Measurements from ENCODE around the gene EDC4.

Gene EDC4

DNA sequence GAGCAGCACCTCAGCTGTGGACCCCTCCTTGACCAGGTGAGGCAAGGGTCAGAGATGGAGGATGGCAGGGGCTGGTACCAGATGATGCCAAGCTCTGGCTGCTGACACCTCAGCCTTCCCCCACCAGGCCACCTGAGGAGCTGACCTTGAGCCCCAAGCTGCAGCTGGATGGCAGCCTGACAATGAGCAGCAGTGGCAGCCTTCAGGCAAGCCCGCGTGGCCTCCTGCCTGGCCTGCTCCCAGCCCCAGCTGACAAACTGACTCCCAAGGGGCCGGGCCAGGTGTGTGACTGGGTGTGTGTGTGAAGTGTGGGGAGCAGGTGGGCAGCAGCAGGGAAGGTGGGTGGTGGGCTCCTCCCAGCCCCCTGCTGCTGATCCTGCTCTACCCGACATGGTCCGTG, 7.1 kb downstream of the EDC4 start:
- Mint-ChIP-seq H3K36me3 (no peaks in the 10 kb centered on the region), H3K27me3 (no peaks in the 10 kb centered on the region), H3K4me3 (no peak overlapping the region), H3K4me1 (ENCODE audit: low read depth) (peaks cover 14% of the 10 kb centered on the region), H3K27ac (no peak overlapping the region), H3K9me3 (ENCODE audit: low read depth) (no peaks in the 10 kb centered on the region)

DNA sequence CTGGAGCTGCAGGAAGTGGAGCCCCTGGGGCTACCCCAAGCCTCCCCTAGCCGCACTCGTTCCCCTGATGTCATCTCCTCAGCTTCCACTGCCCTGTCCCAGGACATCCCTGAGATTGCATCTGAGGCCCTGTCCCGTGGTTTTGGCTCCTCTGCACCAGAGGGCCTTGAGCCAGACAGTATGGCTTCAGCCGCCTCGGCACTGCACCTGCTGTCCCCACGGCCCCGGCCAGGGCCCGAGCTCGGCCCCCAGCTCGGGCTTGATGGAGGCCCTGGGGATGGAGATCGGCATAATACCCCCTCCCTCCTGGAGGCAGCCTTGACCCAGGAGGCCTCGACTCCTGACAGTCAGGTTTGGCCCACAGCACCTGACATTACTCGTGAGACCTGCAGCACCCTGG, 7.7 kb downstream of the EDC4 start:
- Mint-ChIP-seq H3K36me3 (no peaks in the 10 kb centered on the region), H3K4me3 (no peak overlapping the region), H3K27ac (peak overlapping the region; percentile 77)

DNA sequence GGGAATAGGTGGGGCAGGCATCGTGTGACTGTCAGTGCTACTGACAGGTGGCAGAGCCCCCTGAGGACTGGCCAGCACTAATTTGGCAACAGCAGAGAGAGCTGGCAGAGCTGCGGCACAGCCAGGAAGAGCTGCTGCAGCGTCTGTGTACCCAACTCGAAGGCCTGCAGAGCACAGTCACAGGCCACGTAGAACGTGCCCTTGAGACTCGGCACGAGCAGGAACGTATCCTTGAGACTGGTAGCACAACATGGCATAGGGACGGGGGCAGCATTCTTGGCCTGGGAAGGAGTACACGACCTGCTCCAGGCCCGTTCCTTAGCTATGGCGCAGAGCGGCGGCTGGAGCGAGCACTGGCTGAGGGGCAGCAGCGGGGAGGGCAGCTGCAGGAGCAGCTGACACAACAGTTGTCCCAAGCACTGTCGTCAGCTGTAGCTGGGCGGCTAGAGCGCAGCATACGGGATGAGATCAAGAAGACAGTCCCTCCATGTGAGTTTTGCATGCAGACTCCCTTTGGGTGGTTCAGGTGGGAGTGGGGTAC, 8.8 kb downstream of the EDC4 start:
- H3K36me3 Mint-ChIP-seq: no peaks in the 10 kb centered on the region
- no peak overlapping the region for H3K4me3 Mint-ChIP-seq
- no peaks in the 10 kb centered on the region for H3K9me3 Mint-ChIP-seq (ENCODE audit: low read depth)
- H3K27ac Mint-ChIP-seq: no peak overlapping the region
- no peaks in the 10 kb centered on the region for H3K4me1 Mint-ChIP-seq (ENCODE audit: low read depth)
- no peaks in the 10 kb centered on the region for H3K27me3 Mint-ChIP-seq

More for the DNA sequence above, 7.7 kb downstream of the EDC4 start:
- H3K9me3 Mint-ChIP-seq (ENCODE audit: low read depth): no peaks in the 10 kb centered on the region
- peaks cover 7% of the 10 kb centered on the region for H3K4me1 Mint-ChIP-seq (ENCODE audit: low read depth)
- H3K27me3 Mint-ChIP-seq: no peaks in the 10 kb centered on the region

DNA sequence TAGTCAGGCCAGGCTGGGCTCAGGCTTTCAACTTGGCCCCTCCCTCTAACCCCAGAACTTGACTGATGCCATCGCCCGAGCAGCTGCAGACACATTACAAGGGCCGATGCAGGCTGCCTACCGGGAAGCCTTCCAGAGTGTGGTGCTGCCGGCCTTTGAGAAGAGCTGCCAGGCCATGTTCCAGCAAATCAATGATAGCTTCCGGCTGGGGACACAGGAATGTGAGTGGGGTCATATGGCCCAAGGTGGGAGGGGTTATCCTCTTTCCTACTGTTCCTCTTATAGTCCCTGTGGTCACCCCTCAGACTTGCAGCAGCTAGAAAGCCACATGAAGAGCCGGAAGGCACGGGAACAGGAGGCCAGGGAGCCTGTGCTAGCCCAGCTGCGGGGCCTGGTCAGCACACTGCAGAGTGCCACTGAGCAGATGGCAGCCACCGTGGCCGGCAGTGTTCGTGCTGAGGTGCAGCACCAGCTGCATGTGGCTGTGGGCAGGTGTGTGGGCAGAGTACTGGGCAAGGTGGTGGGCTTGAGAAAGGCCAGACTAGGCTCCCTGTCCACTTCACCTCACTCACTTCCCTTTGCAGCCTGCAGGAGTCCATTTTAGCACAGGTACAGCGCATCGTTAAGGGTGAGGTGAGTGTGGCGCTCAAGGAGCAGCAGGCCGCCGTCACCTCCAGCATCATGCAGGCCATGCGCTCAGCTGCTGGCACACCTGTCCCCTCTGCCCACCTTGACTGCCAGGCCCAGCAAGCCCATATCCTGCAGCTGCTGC, 9.7 kb downstream of the EDC4 start:
- H3K36me3 Mint-ChIP-seq: no peaks in the 10 kb centered on the region
- H3K4me3 Mint-ChIP-seq: no peak overlapping the region

DNA sequence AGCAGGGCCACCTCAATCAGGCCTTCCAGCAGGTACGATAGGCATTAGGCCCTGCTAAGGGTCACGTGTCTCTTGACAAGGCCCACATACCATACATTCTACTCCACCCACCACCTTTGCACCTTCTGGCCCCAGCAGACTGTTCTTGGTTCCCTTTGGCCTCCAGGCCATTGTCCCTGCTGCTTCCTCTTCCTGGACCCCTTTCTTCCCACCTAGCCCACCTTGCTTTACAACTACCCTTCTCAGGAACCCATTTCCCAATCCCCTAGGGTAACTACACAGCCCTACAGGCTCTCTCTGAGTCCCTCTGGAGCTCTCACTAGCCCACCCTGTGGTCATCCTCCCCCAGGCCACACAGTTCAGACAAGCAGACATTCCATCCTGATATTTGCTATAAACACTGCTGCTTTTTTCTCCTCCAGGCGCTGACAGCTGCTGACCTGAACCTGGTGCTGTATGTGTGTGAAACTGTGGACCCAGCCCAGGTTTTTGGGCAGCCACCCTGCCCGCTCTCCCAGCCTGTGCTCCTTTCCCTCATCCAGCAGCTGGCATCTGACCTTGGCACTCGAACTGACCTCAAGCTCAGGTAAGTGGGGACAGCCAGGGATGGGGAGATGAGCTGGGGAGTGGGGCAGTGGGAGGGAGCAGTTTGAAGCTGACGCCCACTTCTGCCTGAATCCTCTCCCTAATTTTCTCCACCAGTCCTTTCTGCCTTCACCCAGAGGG, 10.5 kb downstream of the EDC4 start:
- no peak overlapping the region for H3K4me3 Mint-ChIP-seq
- no peaks in the 10 kb centered on the region for H3K4me1 Mint-ChIP-seq (ENCODE audit: low read depth)
- no peaks in the 10 kb centered on the region for H3K27me3 Mint-ChIP-seq
- no peaks in the 10 kb centered on the region for H3K36me3 Mint-ChIP-seq
- H3K27ac Mint-ChIP-seq: no peak overlapping the region
- no peaks in the 10 kb centered on the region for H3K9me3 Mint-ChIP-seq (ENCODE audit: low read depth)

More for the DNA sequence above, 9.7 kb downstream of the EDC4 start:
- Mint-ChIP-seq H3K27me3 (no peaks in the 10 kb centered on the region), H3K9me3 (ENCODE audit: low read depth) (no peaks in the 10 kb centered on the region), H3K27ac (no peak overlapping the region), H3K4me1 (ENCODE audit: low read depth) (no peaks in the 10 kb centered on the region)

DNA sequence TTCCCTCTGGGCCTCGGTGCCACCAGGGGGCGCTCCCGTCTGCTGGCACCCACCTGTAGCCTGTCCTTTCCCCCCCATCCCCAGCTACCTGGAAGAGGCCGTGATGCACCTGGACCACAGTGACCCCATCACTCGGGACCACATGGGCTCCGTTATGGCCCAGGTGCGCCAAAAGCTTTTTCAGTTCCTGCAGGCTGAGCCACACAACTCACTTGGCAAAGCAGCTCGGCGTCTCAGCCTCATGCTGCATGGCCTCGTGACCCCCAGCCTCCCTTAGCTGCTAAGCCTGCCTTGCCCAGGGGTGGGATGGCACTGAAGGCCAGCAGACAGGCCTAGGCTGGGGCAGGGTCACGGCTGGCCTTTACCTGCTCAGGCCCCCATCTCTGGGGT, 11.0 kb downstream of the EDC4 start:
- Mint-ChIP-seq H3K36me3 (no peaks in the 10 kb centered on the region), H3K27ac (no peak overlapping the region), H3K4me1 (ENCODE audit: low read depth) (no peaks in the 10 kb centered on the region), H3K4me3 (no peak overlapping the region), H3K27me3 (no peaks in the 10 kb centered on the region), H3K9me3 (ENCODE audit: low read depth) (no peaks in the 10 kb centered on the region)

DNA sequence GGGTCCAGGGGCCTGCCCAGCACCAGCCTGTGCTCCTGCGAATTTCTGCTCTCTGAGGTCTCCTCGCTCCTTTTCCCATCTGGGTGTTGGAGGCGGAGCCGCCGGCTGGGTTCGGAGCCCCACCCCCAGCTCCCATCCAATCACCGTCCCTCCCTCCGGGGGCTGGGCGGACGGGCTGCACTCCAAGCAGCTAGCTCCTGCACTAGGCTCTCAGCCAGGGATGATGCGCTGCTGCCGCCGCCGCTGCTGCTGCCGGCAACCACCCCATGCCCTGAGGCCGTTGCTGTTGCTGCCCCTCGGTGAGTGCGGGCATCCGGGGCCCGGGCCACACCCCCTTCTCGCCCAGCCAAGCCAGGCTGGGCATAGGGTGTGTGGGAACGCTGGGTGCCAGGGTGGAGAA, 11.8 kb downstream of the EDC4 start, which contains the start of gene NRN1L:
TSS of gene NRN1L (plus strand) at position 202 of the 400 bp plus-strand sequence. CDS start at position 221, 19 bp downstream.
- H3K27ac Mint-ChIP-seq: no peak within 1 kb of the TSS
- H3K36me3 Mint-ChIP-seq: no peaks in the 10 kb centered on the region
- no peaks in the 10 kb centered on the region for H3K9me3 Mint-ChIP-seq (ENCODE audit: low read depth)
- no peaks in the 10 kb centered on the region for H3K27me3 Mint-ChIP-seq
- no peak within 1 kb of the TSS for H3K4me3 Mint-ChIP-seq
- no peaks in the 10 kb centered on the region for H3K4me1 Mint-ChIP-seq (ENCODE audit: low read depth)

DNA sequence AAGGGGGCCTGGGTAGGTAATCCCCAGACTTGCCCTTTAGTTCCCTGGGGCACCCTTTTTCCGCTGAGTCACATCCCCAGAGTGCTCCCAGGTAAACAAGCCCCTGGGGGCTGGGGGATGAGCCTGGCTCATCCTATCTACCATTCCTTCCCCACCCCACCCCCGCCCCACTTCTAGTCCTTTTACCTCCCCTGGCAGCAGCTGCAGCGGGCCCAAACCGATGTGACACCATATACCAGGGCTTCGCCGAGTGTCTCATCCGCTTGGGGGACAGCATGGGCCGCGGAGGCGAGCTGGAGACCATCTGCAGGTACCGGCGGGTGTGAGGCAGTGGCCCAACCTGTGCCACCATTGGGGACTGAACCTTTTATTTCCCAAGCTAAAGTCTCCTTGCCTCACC, 12.7 kb downstream of the EDC4 start:
- no peaks in the 10 kb centered on the region for H3K9me3 Mint-ChIP-seq (ENCODE audit: low read depth)
- no peak overlapping the region for H3K4me3 Mint-ChIP-seq
- no peak overlapping the region for H3K27ac Mint-ChIP-seq
- no peaks in the 10 kb centered on the region for H3K36me3 Mint-ChIP-seq
- H3K27me3 Mint-ChIP-seq: no peaks in the 10 kb centered on the region
- no peaks in the 10 kb centered on the region for H3K4me1 Mint-ChIP-seq (ENCODE audit: low read depth)

DNA sequence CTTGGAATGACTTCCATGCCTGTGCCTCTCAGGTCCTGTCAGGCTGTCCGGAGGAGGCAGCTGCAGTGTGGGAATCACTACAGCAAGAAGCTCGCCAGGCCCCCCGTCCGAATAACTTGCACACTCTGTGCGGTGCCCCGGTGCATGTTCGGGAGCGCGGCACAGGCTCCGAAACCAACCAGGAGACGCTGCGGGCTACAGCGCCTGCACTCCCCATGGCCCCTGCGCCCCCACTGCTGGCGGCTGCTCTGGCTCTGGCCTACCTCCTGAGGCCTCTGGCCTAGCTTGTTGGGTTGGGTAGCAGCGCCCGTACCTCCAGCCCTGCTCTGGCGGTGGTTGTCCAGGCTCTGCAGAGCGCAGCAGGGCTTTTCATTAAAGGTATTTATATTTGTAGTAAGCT, 13.1 kb downstream of the EDC4 start:
- no peaks in the 10 kb centered on the region for H3K27me3 Mint-ChIP-seq
- H3K27ac Mint-ChIP-seq: no peak overlapping the region
- no peaks in the 10 kb centered on the region for H3K9me3 Mint-ChIP-seq (ENCODE audit: low read depth)
- no peaks in the 10 kb centered on the region for H3K36me3 Mint-ChIP-seq
- H3K4me1 Mint-ChIP-seq (ENCODE audit: low read depth): no peaks in the 10 kb centered on the region
- H3K4me3 Mint-ChIP-seq: no peak overlapping the region

DNA sequence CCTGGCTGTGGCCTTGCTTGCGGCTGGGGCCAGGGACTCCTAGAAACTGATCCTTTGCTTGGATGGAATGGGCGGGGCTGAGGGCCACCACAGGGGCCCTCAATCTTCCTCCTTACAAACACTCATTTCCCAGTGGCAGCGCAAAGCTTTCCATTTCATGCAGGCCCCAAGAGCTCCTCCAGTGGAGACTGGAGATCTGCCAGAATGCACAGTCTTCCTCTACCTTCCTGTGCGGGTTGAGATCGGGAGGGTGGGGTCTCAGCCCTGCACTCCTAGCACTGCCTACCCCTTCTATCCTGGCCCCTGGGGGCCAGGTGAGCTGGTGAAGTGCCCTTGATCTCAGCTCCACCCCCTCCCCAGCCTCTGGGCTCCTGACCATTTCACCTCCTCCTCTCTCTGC, 13.5 kb downstream of the EDC4 start:
- H3K36me3 Mint-ChIP-seq: no peaks in the 10 kb centered on the region
- H3K9me3 Mint-ChIP-seq (ENCODE audit: low read depth): no peaks in the 10 kb centered on the region
- no peak overlapping the region for H3K4me3 Mint-ChIP-seq
- H3K27ac Mint-ChIP-seq: no peak overlapping the region
- H3K27me3 Mint-ChIP-seq: no peaks in the 10 kb centered on the region
- no peaks in the 10 kb centered on the region for H3K4me1 Mint-ChIP-seq (ENCODE audit: low read depth)

DNA sequence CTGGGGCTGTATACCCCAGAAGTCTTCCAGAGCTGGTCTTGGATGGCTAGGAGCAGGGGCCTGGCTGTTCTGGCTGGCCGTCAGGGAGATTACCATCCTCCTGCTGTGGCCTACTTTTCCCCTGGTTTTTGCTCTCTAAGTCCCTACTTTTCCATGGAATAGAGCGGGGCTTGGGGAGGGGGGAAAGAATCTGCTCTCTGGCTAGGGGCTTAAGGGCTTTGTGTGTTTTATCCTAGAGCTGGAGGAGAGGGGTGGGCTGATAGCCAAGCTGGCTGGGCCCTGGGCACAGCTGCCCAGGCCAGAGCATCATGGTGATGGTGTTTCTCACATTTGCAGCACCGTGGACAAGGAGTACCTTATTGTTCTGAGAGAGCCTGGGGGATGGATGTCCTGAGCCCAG, 15.5 kb downstream of the EDC4 start:
- H3K27me3 Mint-ChIP-seq: no peaks in the 10 kb centered on the region
- peaks cover 7% of the 10 kb centered on the region for H3K4me1 Mint-ChIP-seq (ENCODE audit: low read depth)
- H3K9me3 Mint-ChIP-seq (ENCODE audit: low read depth): no peaks in the 10 kb centered on the region
- no peak overlapping the region for H3K4me3 Mint-ChIP-seq
- H3K36me3 Mint-ChIP-seq: no peaks in the 10 kb centered on the region
- no peak overlapping the region for H3K27ac Mint-ChIP-seq

DNA sequence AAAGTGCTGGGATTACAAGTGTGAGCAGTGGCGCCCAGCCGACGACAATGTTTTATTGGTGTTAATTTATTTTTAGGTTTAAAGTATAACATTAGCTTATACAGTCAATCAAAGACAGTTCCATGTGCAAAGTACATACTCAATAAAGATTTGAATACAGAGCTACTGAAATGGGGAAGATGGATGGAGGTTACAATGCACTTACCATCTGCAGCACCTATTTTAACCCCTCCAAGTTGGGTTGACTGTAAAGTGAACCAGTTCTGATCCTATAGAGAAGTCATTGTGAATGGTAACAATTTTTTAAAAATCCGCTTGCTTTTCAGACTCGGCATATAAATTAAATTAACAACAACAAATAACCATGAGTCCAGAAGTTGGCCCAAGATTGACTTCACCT, 19.5 kb downstream of the EDC4 start:
- peak overlapping the region; percentile 87 for H3K4me3 Mint-ChIP-seq
- H3K9me3 Mint-ChIP-seq (ENCODE audit: low read depth): no peaks in the 10 kb centered on the region
- peak overlapping the region; percentile 69 for H3K27ac Mint-ChIP-seq
- H3K4me1 Mint-ChIP-seq (ENCODE audit: low read depth): peaks cover 36% of the 10 kb centered on the region
- no peaks in the 10 kb centered on the region for H3K27me3 Mint-ChIP-seq
- peaks cover 3% of the 10 kb centered on the region for H3K36me3 Mint-ChIP-seq

DNA sequence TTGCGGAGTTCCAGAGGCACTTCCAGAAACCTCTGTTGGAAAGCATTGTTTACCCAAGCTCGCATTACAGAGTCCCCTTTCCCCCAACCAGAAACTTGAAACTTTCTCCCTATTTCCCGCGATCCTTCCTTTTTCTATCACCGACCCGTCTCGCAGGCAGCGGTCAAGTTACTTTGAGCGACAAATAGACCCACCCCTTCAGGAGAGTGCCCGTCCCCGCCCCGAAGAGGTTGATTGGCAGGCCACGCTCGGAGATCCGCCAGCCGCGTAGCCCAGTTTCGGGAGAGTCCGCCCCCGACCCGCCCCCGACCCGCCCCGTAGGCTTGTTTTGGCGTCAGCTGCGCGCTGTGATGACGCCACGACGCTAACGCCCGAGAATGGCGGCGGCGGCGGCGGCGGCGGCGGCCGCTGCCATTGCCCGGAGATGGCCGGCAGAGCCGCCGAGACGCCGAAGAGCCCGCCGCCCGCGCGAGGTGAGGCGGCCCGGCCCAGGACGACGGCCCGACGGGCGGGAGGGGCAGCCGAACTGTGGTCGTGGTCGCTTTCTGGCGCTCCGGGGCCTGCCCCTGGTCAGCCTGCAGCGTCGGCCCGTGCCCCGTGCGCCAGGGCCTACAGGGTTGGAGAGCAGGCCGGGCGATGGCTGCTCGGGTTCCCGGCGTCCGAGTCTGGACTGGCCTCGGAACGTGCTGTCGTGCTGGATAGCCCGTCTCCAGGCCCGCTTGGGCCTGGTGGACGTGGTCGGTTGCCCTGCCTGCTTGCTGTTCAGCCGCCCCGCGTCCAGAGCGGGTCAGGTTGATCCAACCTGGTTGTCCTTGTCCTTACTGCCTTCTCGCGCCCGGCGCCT, 20.3 kb downstream of the EDC4 start, which contains the start of gene PSKH1:
TSS of gene PSKH1 (plus strand) at position 356 of the 844 bp plus-strand sequence. CDS start 15,496 bp downstream, outside the sequence.
- peak within 1 kb of the TSS; percentile 97 for H3K4me3 Mint-ChIP-seq
- H3K27ac Mint-ChIP-seq: peak within 1 kb of the TSS; percentile 93
- H3K4me1 Mint-ChIP-seq (ENCODE audit: low read depth): peaks cover 39% of the 10 kb centered on the region

DNA sequence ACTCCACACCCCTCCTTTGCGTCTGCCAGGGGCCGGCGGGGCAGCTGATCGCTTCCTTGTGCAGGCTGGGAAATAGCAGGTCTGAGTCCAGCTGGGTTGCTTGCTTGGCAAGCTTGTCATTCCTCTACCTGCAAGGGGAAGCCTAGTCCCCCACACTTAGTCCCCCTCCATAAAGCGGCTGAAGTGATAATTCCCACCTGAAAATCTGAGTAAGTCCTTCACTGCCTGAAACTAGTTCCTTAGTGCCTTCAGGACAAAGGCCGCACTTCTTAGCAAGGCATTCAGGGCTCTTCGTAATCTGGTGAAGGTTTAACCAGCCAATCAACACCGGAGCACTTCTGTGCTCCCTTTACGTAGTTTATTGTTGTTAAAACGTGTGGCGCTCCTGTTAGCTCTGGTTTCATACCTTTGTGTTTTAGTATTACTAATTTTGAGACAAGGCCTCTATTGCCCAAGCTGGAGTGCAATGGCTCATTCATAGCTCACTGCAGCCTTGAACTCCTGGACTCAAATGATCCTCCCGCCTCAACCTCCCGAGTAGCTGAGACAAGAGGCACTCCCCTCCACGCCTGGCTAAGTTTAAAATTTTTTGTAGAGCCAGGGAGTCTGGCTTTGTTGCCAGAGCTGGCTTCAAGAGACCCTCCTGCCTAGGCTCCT, 21.0 kb downstream of the EDC4 start:
- Mint-ChIP-seq H3K27ac (peak overlapping the region; percentile 93), H3K4me3 (peak overlapping the region; percentile 97), H3K36me3 (peaks cover 3% of the 10 kb centered on the region), H3K9me3 (ENCODE audit: low read depth) (no peaks in the 10 kb centered on the region), H3K4me1 (ENCODE audit: low read depth) (peaks cover 41% of the 10 kb centered on the region), H3K27me3 (no peaks in the 10 kb centered on the region)

More for the DNA sequence above, 20.3 kb downstream of the EDC4 start, which contains the start of gene PSKH1:
- peaks cover 3% of the 10 kb centered on the region for H3K36me3 Mint-ChIP-seq
- no peaks in the 10 kb centered on the region for H3K27me3 Mint-ChIP-seq
- no peaks in the 10 kb centered on the region for H3K9me3 Mint-ChIP-seq (ENCODE audit: low read depth)
